K562 (cell line): ENCODE measurements around the gene HLA-DRB5. TPM values are rescaled to one million over a fixed set of nuclear protein-coding genes. Genes with fewer than 3 reads are reported as not detected.

ENCODE experiments used
- ATAC-seq: fragments of 200-7000 bp; cut with Tn5 transposase; 3 replicates; pipeline ENCODE4 v1.9.1; 2020; ENCODE audit warnings: moderate library complexity
- BruUV-seq: library from RNA; stranded (reverse); fragments of 400-500 nt; replicated peaks from 2 replicates; lab custom pipeline; 2021; lab: Mats Ljungman, UMichigan
- CTCF ChIA-PET: fragments of 300-600 bp; formaldehyde crosslinking; extraction: SDS; loops from one replicate; lab custom pipeline; 2021; ENCODE audit warnings: low intra/inter-chr PET ratio; lab: Yijun Ruan, JAX
- POLR2A ChIA-PET: fragments of 300-600, 350-650 bp; sonication (Branson Sonifier 250); formaldehyde crosslinking; extraction: SDS; loops from one replicate; lab custom pipeline; 2021; ENCODE audit warnings: antibody characterized with exemption, inconsistent platforms; lab: Yijun Ruan, JAX
- DNase-seq, 4 experiments: peaks; one replicate each; pipeline versions ENCODE4 v3.0.0 to v3.0.0-alpha.2; 2011 to 2018; ENCODE audit warnings: low spot score in 3 of 4, mixed read lengths in 3 of 4; ENCODE audit errors: extremely low read depth in 1 of 4
- FAIRE-seq: peaks from 2 replicates; lab custom pipeline; 2011; peaks lifted over from hg19 to GRCh38; lab: Jason Lieb, UNC
- H2AFZ ChIP-seq: 2 replicates; pipeline ENCODE4 v1.6.0; 2011; ENCODE audit warnings: low read depth, low read length, control low read depth, inconsistent platforms
- H3K27ac ChIP-seq: fragments of 200-600 bp; 3 replicates; pipeline ENCODE4 v1.8.0; 2011; ENCODE audit warnings: low read depth, mild to moderate bottlenecking, control low read depth, inconsistent platforms, low read length, moderate library complexity, mixed read lengths; ENCODE audit errors: extremely low read depth
- H3K27me3 ChIP-seq, 2 experiments: fragments of 300-600 bp in 1 of 2; 2 replicates in 1 of 2; 3 replicates in 1 of 2; pipeline versions ENCODE4 v1.6.0 to v1.8.0; 2011; ENCODE audit warnings: inconsistent platforms in 2 of 2, low read length in 2 of 2, mild to moderate bottlenecking in 1 of 2, mixed read lengths in 1 of 2, moderate library complexity in 1 of 2; ENCODE audit not compliant: control insufficient read depth in 2 of 2, insufficient read depth in 2 of 2
- H3K36me3 ChIP-seq: fragments of 300-600 bp; 3 replicates; pipeline ENCODE4 v1.8.0; 2011; ENCODE audit warnings: mild to moderate bottlenecking, low read length, inconsistent platforms; ENCODE audit not compliant: control insufficient read depth, insufficient read depth
- H3K4me1 ChIP-seq, 2 experiments: fragments of 200-600 bp in 1 of 2; replicated peaks in 1 of 2; 2 replicates in 1 of 2; 3 replicates in 1 of 2; pipeline versions ENCODE4 v1.5.1 to v1.8.0; 2011; ENCODE audit warnings: inconsistent platforms in 2 of 2, low read length in 2 of 2, mild to moderate bottlenecking in 1 of 2, mixed read lengths in 1 of 2, moderate library complexity in 1 of 2; ENCODE audit not compliant: control insufficient read depth in 2 of 2, insufficient read depth in 2 of 2
- H3K4me2 ChIP-seq: 2 replicates; pipeline ENCODE4 v1.6.1; 2011; ENCODE audit warnings: low read length, control low read depth, inconsistent platforms, mixed read lengths; ENCODE audit not compliant: insufficient read depth
- H3K4me3 ChIP-seq: fragments of 200-600 bp; sonication (generic), shearing (Covaris generic); 2 replicates; pipeline ENCODE4 v1.5.1; 2016; ENCODE audit warnings: control low read depth, inconsistent platforms
- H3K79me2 ChIP-seq: fragments of 200-600 bp; 3 replicates; pipeline ENCODE4 v1.8.0; 2011; ENCODE audit warnings: low read length, inconsistent platforms; ENCODE audit not compliant: control insufficient read depth, insufficient read depth
- H3K9ac ChIP-seq, 2 experiments: 2 replicates each; pipeline versions ENCODE4 v1.6.0 to v1.6.1; 2011; ENCODE audit warnings: low read depth in 2 of 2, low read length in 2 of 2, control low read depth in 1 of 2, inconsistent platforms in 1 of 2, mild to moderate bottlenecking in 1 of 2, mixed read lengths in 1 of 2; ENCODE audit not compliant: insufficient read depth in 1 of 2
- H3K9me1 ChIP-seq: one replicate; pipeline ENCODE4 v1.6.0; 2011; ENCODE audit warnings: inconsistent platforms, mild to moderate bottlenecking, low read length, moderate library complexity; ENCODE audit not compliant: control insufficient read depth, insufficient read depth
- H3K9me3 ChIP-seq: replicated peaks from 2 replicates; pipeline ENCODE4 v1.5.1; 2011; ENCODE audit warnings: low read depth, low read length, inconsistent platforms; ENCODE audit not compliant: control insufficient read depth, insufficient read depth
- H4K20me1 ChIP-seq: replicated peaks from 2 replicates; pipeline ENCODE4 v1.6.1; 2011; ENCODE audit warnings: low read length, inconsistent platforms, mixed read lengths; ENCODE audit not compliant: control insufficient read depth, insufficient read depth
- BRF2 ChIP-seq: IDR thresholded peaks from 3 replicates; pipeline ENCODE4 v1.6.1; 2011; ENCODE audit warnings: borderline replicate concordance, mild to moderate bottlenecking; ENCODE audit not compliant: insufficient read length, insufficient read depth
- CBFB ChIP-seq: sonication (generic); formaldehyde crosslinking; IDR thresholded peaks from 2 replicates; pipeline ENCODE4 v1.4.0; 2020; ENCODE audit warnings: mild to moderate bottlenecking, missing genetic modification reagents
- DIDO1 ChIP-seq: fragments of 450-650 bp; IDR thresholded peaks from 2 replicates; pipeline ENCODE4 v1.6.1; 2016; ENCODE audit warnings: low read depth, missing biosample characterization, missing genetic modification characterization
- E2F4 ChIP-seq: sonication (generic); formaldehyde crosslinking; IDR thresholded peaks from 2 replicates; pipeline ENCODE4 v1.8.0; 2022; ENCODE audit warnings: mild to moderate bottlenecking, low read depth, missing genetic modification reagents
- GTF2F1 ChIP-seq: IDR thresholded peaks from 2 replicates; pipeline ENCODE4 v1.6.1; 2011; ENCODE audit warnings: low read depth, low read length, improper control_type of control experiment
- MAFG ChIP-seq: fragments of 450-650 bp; conservative IDR thresholded peaks from 2 replicates; pipeline ENCODE4 v1.6.1; 2016; ENCODE audit warnings: missing genetic modification characterization, missing compliant biosample characterization
- NFE2 ChIP-seq: IDR thresholded peaks from 2 replicates; pipeline ENCODE4 v1.6.1; 2014; ENCODE audit warnings: antibody characterized with exemption, low read depth
- POLR2G ChIP-seq: fragments of 200-400 bp; formaldehyde crosslinking; IDR thresholded peaks from 2 replicates; pipeline ENCODE4 v1.6.1; 2017; ENCODE audit warnings: low read depth, mild to moderate bottlenecking, antibody characterized with exemption, low read length, moderate library complexity
- RBM39 ChIP-seq: fragments of 200-400 bp; formaldehyde crosslinking; optimal IDR thresholded peaks from 2 replicates; pipeline ENCODE3; 2018; ENCODE audit warnings: low read depth, low read length
- SMARCB1 ChIP-seq: IDR thresholded peaks from 2 replicates; pipeline ENCODE4 v1.6.1; 2011; ENCODE audit warnings: improper control_type of control experiment, low read depth; ENCODE audit not compliant: insufficient read length
- SNAPC5 ChIP-seq: fragments of 250-450 bp; sonication (Bioruptor Pico); IDR thresholded peaks from 2 replicates; pipeline ENCODE4 v1.8.0; 2021; ENCODE audit warnings: moderate library complexity, mild to moderate bottlenecking, inconsistent platforms
- WHSC1 ChIP-seq: IDR thresholded peaks from one replicate; pipeline ENCODE4 v1.6.1; 2012; ENCODE audit warnings: low read length, control low read depth, inconsistent platforms
- YY1 ChIP-seq, 3 experiments: IDR thresholded peaks; 2 replicates each; pipeline ENCODE4 v1.6.1; 2011; ENCODE audit warnings: low read length in 2 of 3, mild to moderate bottlenecking in 2 of 3, moderate library complexity in 2 of 3, borderline replicate concordance in 1 of 3, control low read depth in 1 of 3, low read depth in 1 of 3; ENCODE audit not compliant: insufficient read depth in 3 of 3, insufficient replicate concordance in 2 of 3, control insufficient read depth in 1 of 3, insufficient read length in 1 of 3; ENCODE audit errors: extremely low read depth in 1 of 3
- ZBTB17 ChIP-seq: fragments of 450-650 bp; formaldehyde crosslinking; IDR thresholded peaks from 2 replicates; pipeline ENCODE4 v1.4.0; 2020; ENCODE audit warnings: mild to moderate bottlenecking
- ZNF324 ChIP-seq: fragments of 250-450 bp; sonication (Bioruptor Pico); IDR thresholded peaks from 2 replicates; pipeline ENCODE4 v1.4.0; 2020; ENCODE audit warnings: mild to moderate bottlenecking
- ZNF586 ChIP-seq: fragments of 450-650 bp; formaldehyde crosslinking; conservative IDR thresholded peaks from 2 replicates; pipeline ENCODE4 v1.4.0; 2020; ENCODE audit warnings: mild to moderate bottlenecking, moderate library complexity
- ZNF655 ChIP-seq: fragments of 250-450 bp; sonication (Bioruptor Pico); IDR thresholded peaks from 2 replicates; pipeline ENCODE4 v1.5.0; 2021
- WGBS: fragments of 100-300 bp; shearing (Covaris generic); methylation state at CpG from one replicate; pipeline ENCODE4 v1.1.6; 2016; ENCODE audit warnings: low coverage, mixed read lengths; ENCODE audit not compliant: insufficient coverage; ENCODE audit errors: missing lambda C conversion rate; 5-methylcytosine and 5-hydroxymethylcytosine counted together
- in situ Hi-C: fragments of 300-500 bp; cut with MboI; formaldehyde crosslinking; loops from 4 replicates; pipeline ENCODE4 v1.15.0; 2018; ENCODE audit warnings: inconsistent platforms, mixed read lengths
- intact Hi-C: fragments of 100-400 bp; cut with micrococcal nuclease; formaldehyde crosslinking; loops from 2 replicates; pipeline ENCODE4 v1.14.2; 2022
- polyA plus RNA-seq, 8 experiments: library from polyadenylated mRNA; depleted of rRNA in 4 of 8; stranded (reverse) in 5 of 8; unstranded in 3 of 8; fragments of >200 nt; fragmentation: Nextera tagmentation in 2 of 8; fragmentation: Illumina TruSeq in 1 of 8; extraction: Ambion mirVana in 2 of 8; extraction: Trizol in 1 of 8; gene quantifications; 2 replicates each; pipeline versions ENCODE4 v1.2.1 to v1.2.3, GENCODE V29; 2011 to 2014; ENCODE audit warnings: inconsistent platforms in 1 of 8, missing spikeins in 1 of 8
- total RNA-seq, 7 experiments: library from RNA; depleted of rRNA in 6 of 7; stranded (reverse); fragments of >200 nt in 6 of 7; fragmentation: Illumina TruSeq in 2 of 7; extraction: Trizol in 2 of 7; gene quantifications; 2 replicates each; pipeline versions ENCODE4 v1.2.1 to v1.2.3, GENCODE V29; 2011 to 2021; ENCODE audit warnings: low replicate concordance in 1 of 7

The HLA-DRB5 gene
- total and polyA plus RNA-seq, 9 of the 15 experiments (the other 6 are each of a cell fraction or from before 2014, with no cell fraction given), result not detected

- no peak overlapping the region for H2AFZ ChIP-seq
- in situ Hi-C loops (loop anchor here (5.0 kb wide), 1 partner anchor 36 kb away; no protein-coding TSS in a partner anchor), intact Hi-C loops (no loop called here)
- no peak for TF ChIP-seq GTF2F1
- TF ChIP-seq ZNF655 (CRISPR knock-in tag), result no peak
- TF ChIP-seq DIDO1 (tag), result no peak
- no peak for TF ChIP-seq MAFG (tag)
- no peak for TF ChIP-seq ZNF324 (CRISPR knock-in tag)
- no peak for TF ChIP-seq YY1 (IDR thresholded peaks at IDR 0.05; ENCODE audit: borderline replicate concordance in 1 of 3, control insufficient read depth in 1 of 3, extremely low read depth in 1 of 3, insufficient read depth in 3 of 3, insufficient read length in 1 of 3, insufficient replicate concordance in 2 of 3, low read depth in 1 of 3, low read length in 2 of 3)
- TF ChIP-seq RBM39, result no peak
- no peak for TF ChIP-seq E2F4 (CRISPR knock-in tag)
- no peak for TF ChIP-seq BRF2
- TF ChIP-seq WHSC1, result no peak
- TF ChIP-seq ZBTB17 (CRISPR knock-in tag), result no peak
- TF ChIP-seq POLR2G, result no peak
- no peak for TF ChIP-seq CBFB (CRISPR knock-in tag)
- TF ChIP-seq SNAPC5 (CRISPR knock-in tag), result no peak
- TF ChIP-seq ZNF586, result no peak
- no peak for TF ChIP-seq NFE2
- no peak for TF ChIP-seq SMARCB1
- no peak overlapping the region for H3K27ac ChIP-seq
- H4K20me1 ChIP-seq, result no peaks in the 10 kb centered on the region
- H3K79me2 ChIP-seq, result no peaks in the 10 kb centered on the region
- H3K27me3 ChIP-seq, result no peaks in the 10 kb centered on the region
- WGBS, result 0% methylated on average over 8 of the region's 13 CpGs
- FAIRE-seq (peak; percentile 35), ATAC-seq (no peak), DNase-seq (no peak)
- no peak overlapping the region for H3K4me2 ChIP-seq
- no peaks in the 10 kb centered on the region for H3K4me1 ChIP-seq
- no peak overlapping the region for H3K4me3 ChIP-seq
- H3K9me1 ChIP-seq, result no peaks in the 10 kb centered on the region
- H3K9me3 ChIP-seq, result no peaks in the 10 kb centered on the region
- no peak overlapping the region for H3K9ac ChIP-seq
- POLR2A ChIA-PET, result interaction anchor here (0.7 kb wide), 1 partner anchor 26 kb away, joined by 3 read pairs; no protein-coding TSS in a partner anchor
- CTCF ChIA-PET, result interaction anchor here (0.7 kb wide), 1 partner anchor 142 kb away, joined by 3 read pairs; no protein-coding TSS in a partner anchor
- no TSS peak for BruUV-seq
- no peaks in the 10 kb centered on the region for H3K36me3 ChIP-seq
Measured at GRCh38 chr6:32558426-32559057, 28.5 kb upstream of the HLA-DRB5 start.
